ENCODE measurements around the gene BCL11B.

Gene BCL11B

DNA sequence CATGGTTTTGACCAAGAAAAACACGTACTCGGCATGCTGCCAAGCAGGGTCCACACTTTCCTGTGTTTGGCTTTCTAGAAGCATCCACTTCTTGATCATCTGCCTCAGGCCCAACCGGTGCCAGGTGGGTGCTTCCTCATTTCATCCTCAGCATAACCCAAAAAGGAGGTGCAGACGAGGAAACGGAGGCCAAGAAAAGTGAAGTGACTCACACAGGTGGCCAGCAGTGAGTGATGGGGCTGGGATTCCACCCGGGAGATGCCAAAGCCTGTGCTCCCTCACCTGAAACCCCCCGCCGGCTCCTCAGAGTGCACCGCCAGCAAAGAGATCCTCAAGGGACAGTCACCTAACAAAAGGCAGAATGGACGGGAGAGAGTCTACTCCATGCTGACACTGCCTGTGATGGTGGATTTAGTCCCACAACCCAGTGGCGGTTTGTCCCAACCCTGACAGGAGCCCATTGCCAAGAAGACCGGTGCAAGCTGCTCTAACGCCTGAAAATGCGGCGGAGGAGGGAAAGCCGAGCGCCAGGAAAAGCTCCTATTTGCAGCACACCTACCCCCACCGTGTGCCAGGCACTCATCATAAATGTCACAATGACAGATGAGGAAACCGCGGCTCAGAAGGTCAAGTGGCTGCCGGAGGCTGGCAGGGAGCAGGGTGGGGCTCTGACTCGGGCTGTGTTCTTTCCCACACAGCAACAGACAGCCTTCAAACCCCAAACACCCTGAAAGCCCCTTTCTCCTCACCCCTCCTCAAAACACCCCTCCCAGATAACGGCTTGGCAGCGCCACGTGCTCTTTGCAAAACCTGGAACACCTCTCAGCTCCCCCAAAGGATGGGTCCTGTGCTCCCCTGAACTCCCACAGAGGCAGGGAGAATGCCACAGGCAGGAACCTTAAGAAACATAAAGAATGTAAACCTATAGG lies 18.8 kb downstream of the BCL11B start:
- DNase-seq: no peak

GRCh38 chr14:99252443-99252939 lies 19.5 kb downstream of the BCL11B start:
- no peak for DNase-seq

GRCh38 chr14:99251721-99252120 lies 20.3 kb downstream of the BCL11B start:
- no peak for DNase-seq

GRCh38 chr14:99250636-99251208 lies 21.3 kb downstream of the BCL11B start:
- DNase-seq: no peak

- no peak for DNase-seq
These were observed 22.6 kb downstream of the BCL11B start for GRCh38 chr14:99249389-99249788.

GRCh38 chr14:99248761-99249171 lies 23.2 kb downstream of the BCL11B start:
- DNase-seq: no peak

DNA sequence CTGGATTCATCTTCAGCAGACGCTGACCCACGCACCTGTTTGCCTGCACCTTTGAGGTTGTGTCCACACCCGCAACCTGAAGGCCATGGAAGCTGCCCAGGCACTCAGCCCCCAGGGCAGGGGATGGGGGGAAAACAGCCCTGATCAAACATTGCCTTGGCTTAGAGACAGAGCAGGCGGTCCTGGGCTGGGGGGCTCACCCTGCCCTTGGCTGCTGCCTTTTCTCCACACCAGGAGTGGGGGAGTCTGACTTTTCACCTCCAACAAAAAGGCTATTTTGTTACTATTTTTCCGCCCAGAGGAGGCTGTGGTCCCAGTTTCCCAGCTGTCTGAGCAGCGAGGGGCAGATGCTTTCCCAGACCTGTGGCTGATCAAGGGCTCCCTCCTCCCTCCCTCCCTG lies 24.2 kb downstream of the BCL11B start:
- no peak for DNase-seq

- no peak for DNase-seq
These were observed 24.8 kb downstream of the BCL11B start for GRCh38 chr14:99247101-99247729.

DNA sequence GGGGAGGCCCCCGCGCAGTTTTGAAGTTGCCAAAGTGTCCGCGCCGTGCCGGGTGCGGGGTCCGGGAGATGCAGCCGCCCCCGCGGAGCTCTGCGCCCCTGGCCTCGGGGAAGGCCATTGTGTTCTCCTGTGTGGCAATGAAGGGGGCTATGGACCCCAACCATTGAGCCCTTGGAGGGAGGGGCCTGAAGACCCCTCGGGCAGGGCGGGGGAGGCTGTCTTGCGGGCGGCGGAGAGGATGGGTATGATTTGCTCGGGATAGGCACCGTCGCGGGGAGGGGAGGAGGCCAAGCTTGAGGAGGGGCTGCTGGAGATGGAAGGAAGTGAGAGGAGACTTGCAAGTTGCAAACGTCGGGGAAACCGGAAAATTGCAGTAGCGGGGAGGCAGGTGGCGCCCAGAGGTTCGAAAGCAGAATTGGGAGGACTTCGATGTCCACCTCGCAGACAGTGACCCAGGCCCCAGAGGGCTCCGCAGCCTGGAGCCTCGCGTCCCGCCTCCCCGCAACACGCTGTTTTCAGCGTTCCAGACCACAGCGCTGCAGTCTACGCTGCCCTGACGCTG lies 25.4 kb downstream of the BCL11B start:
- no peak for DNase-seq

GRCh38 chr14:99245564-99246511 lies 26.2 kb downstream of the BCL11B start:
- peak; percentile 85 for DNase-seq

DNA sequence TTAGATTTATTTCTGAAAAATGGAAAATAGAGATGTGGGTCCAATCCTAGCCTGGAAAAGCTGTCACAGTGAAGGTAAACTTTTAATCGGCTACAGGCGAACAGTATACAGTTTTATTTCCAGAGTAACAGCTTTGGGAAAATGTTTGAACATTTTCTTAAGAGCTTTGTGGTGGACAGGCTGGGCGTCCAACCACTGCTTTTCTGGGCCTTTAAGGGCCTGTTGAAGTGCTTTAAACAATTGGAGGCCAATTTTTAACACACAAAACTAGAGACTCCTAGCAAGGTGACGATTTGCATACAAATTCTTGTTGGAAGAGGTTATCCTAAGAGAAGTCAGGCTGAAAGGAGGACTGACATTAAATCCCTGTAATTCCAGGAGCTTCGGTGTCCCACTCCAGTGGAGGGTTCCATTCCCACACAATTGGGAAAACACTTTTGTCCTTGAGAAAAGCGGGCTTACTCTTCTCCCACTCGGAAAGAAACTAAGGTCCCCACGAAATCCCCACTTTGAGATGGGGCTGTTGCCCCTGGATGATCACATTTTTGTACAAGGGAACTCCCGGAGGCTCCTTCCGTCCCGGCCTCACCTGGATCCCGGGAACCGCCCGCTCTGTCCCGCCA lies 26.9 kb downstream of the BCL11B start:
- DNase-seq: no peak

GRCh38 chr14:99244367-99244901 lies 27.6 kb downstream of the BCL11B start:
- DNase-seq: no peak

DNA sequence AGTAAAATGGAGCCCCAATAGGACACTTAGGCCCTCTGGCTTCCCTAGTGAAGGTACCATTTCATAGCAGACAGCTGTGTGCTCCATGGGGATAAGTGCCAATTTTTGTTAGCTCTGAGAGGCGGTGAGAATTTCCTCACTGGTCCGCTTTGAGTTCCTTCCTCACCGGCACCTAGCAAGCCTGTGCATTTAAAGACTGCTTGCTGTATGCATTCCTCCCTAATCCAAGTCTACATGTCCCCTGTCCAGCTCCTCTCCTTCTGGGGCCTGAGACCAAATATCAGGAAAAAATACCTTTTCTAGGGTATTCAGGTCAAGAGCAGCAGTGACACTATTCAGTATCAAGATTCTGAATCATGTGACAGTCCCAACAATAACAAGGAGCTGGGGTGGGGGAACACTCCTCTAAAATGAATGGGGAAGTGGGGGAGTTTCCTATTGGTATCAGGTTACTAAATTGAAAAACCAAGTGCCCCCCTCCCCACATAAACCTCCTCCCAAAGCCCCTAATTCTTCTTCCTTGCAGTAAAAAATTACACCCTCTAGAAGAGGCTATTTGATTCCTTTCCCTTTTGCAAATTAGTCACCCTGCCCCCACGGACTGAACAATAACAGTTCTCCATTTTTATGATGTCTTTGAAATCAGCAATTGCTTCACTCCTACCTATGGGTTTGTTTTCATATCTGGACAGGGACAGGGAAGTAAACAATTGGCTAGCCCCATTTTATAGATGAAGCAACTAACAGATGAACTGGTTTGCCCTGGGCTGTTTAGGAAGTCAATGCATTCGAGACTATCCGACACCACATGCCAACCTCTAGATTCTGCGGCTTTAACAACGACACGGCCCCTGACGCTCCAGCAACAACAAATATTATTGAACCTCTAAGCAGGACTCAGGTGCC lies 28.9 kb downstream of the BCL11B start:
- DNase-seq: no peak

DNA sequence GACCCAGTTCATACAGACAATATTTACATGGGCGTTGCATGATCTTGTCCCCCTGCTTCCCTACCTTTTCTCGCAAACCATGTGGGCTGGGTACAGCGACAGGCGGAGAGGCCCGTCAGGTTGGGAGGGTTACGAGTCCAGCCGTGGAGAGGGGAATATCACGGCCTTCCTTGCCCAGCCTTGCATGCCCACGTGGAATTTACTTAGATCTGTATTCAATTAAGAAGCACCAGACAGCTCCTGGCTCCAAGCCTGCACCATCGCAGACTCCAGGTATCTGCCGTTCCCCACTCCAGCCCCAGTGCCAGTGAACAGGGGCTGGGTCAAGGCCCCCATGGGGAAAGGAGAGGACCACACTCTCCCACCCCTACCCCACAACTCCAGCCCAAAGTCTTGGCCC lies 29.8 kb downstream of the BCL11B start:
- no peak for DNase-seq

DNA sequence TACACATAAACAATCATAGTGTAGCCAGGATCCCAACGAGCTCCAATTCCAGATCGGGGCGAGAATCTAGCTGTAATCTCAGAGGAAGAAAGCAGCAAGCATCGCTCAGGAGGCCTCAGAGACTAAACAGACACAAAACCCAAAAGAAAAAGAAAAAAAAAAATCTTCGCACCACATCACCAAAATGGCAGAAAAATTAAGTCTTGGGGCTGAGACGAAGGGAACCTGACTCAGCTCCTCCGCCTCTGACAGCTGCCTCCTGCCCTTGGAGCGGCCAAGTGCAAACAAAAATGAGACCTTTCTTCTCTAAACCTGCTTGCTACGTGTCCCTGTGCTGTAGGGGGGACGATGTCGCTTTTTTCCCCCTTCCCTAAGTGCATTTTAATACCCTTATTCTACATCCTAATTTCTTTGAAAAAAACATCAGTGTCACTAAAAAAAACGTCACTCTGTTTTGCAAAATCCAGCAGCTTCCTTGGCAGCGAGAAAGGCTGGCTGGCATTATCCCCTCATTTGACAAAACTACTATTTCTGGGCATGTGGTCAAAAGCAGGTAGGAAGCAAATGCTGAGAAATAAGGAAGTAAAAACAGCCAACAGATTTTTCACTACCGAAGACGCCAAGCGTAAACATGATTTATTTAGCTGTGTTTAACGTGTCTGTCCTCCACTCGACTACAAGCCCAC lies 30.5 kb downstream of the BCL11B start:
- no peak for DNase-seq

GRCh38 chr14:99240627-99241324 lies 31.2 kb downstream of the BCL11B start:
- DNase-seq: no peak

GRCh38 chr14:99239661-99240092 lies 32.3 kb downstream of the BCL11B start:
- no peak for DNase-seq

- no peak for DNase-seq
These were observed 33.8 kb downstream of the BCL11B start for GRCh38 chr14:99238216-99238615.

GRCh38 chr14:99237288-99237687 lies 34.7 kb downstream of the BCL11B start:
- no peak for DNase-seq

Measured in islet precursor cell (in vitro differentiated cells).